GM18870 (cell line): ENCODE data around the gene RNF43.
"Not testable (repeated sequence)": the region's sequence is repeated elsewhere in the genome, so short reads cannot be mapped to it uniquely, and the experiment has no call there.

Source experiments
- ATAC-seq: cut with Tn5 transposase; IDR thresholded peaks from one replicate; pipeline ENCODE4 v1.9.1; 2021; ENCODE audit warnings: moderate library complexity; ENCODE audit not compliant: unreplicated experiment

Gene RNF43

GRCh38 chr17:58410714-58411407 is 6.5 kb downstream of the RNF43 start:
- no peak for ATAC-seq

- ATAC-seq: no peak
These were observed 7.9 kb downstream of the RNF43 start for GRCh38 chr17:58409432-58409831.

GRCh38 chr17:58403311-58403710 is 14.0 kb downstream of the RNF43 start:
- ATAC-seq: no peak

- ATAC-seq: no peak
These were observed 14.7 kb downstream of the RNF43 start for GRCh38 chr17:58402679-58403078.

- ATAC-seq: no peak
These were observed 15.3 kb downstream of the RNF43 start for GRCh38 chr17:58402047-58402446.

GRCh38 chr17:58401287-58401686 is 16.0 kb downstream of the RNF43 start:
- ATAC-seq: no peak

GRCh38 chr17:58400826-58401225 is 16.5 kb downstream of the RNF43 start:
- no peak for ATAC-seq

- ATAC-seq: no peak
These were observed 17.4 kb downstream of the RNF43 start for GRCh38 chr17:58399974-58400373.

- ATAC-seq: no peak
These were observed 18.6 kb downstream of the RNF43 start for GRCh38 chr17:58398574-58399266.

GRCh38 chr17:58397421-58397820 is 19.9 kb downstream of the RNF43 start:
- ATAC-seq: not testable (repeated sequence)

GRCh38 chr17:58396173-58396572 is 21.2 kb downstream of the RNF43 start:
- no peak for ATAC-seq

- ATAC-seq: no peak
These were observed 22.7 kb downstream of the RNF43 start for GRCh38 chr17:58394534-58395223.

- no peak for ATAC-seq
These were observed 25.9 kb downstream of the RNF43 start for GRCh38 chr17:58391302-58391984.

GRCh38 chr17:58390884-58391283 is 26.4 kb downstream of the RNF43 start:
- no peak for ATAC-seq

GRCh38 chr17:58388302-58389190 is 28.8 kb downstream of the RNF43 start:
- ATAC-seq: no peak

GRCh38 chr17:58387834-58388233 is 29.5 kb downstream of the RNF43 start:
- no peak for ATAC-seq

- ATAC-seq: no peak
These were observed 30.6 kb downstream of the RNF43 start for GRCh38 chr17:58386708-58387107.

- no peak for ATAC-seq
These were observed 31.9 kb downstream of the RNF43 start for GRCh38 chr17:58385359-58385899.

GRCh38 chr17:58384897-58385296 is 32.4 kb downstream of the RNF43 start:
- no peak for ATAC-seq

- no peak for ATAC-seq
These were observed 33.4 kb downstream of the RNF43 start for GRCh38 chr17:58383892-58384462.
